ENCODE data around the gene TMCC3. TPM values are rescaled to one million over a fixed set of nuclear protein-coding genes. Genes with fewer than 3 reads are reported as not detected.
"Not testable (repeated sequence)": the region's sequence is repeated elsewhere in the genome, so short reads cannot be mapped to it uniquely, and the experiment has no call there.

Gene TMCC3
- total and polyA plus RNA-seq, 7 donors, result 10.6 to 61.6 (median 21.2) TPM

DNA sequence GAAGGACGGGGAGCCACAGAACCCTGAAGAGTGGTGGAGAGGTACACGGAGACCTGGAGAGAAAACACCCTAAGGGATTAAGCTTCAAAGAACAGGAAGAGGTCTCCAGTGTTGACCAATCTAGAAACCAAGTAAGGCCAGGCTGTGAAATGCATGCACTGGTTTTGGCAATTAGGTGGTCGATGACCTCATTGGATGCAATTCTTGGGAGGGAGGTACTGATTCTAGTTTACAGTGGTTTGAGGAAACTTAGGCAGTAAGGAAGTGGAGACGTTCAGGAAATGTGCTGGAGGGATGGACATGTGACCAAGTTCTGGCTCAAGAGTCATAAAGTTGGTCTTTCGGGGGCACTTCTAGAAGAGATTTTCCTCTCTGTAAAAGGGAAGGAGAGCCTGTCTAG lies 99.4 kb downstream of the TMCC3 start:
- Histone ChIP-seq H3K9me3 (no peaks in the 10 kb centered on the region), H3K4me1 (no peaks in the 10 kb centered on the region), H3K4me3 (no peak overlapping the region), H3K27me3 (ENCODE audit: insufficient read depth in 3 of 3, low read length in 2 of 3) (no peaks in the 10 kb centered on the region), H3K27ac (no peak overlapping the region), H3K36me3 (ENCODE audit: insufficient read depth in 1 of 2, low read depth in 1 of 2) (no peaks in the 10 kb centered on the region)
- ATAC-seq (no peak), DNase-seq (no peak)
- WGBS, 3 donors, result 82 to 94% (median 94%) methylated on average over 5 of the region's 5 CpGs
- TF ChIP-seq, protein P1, sequence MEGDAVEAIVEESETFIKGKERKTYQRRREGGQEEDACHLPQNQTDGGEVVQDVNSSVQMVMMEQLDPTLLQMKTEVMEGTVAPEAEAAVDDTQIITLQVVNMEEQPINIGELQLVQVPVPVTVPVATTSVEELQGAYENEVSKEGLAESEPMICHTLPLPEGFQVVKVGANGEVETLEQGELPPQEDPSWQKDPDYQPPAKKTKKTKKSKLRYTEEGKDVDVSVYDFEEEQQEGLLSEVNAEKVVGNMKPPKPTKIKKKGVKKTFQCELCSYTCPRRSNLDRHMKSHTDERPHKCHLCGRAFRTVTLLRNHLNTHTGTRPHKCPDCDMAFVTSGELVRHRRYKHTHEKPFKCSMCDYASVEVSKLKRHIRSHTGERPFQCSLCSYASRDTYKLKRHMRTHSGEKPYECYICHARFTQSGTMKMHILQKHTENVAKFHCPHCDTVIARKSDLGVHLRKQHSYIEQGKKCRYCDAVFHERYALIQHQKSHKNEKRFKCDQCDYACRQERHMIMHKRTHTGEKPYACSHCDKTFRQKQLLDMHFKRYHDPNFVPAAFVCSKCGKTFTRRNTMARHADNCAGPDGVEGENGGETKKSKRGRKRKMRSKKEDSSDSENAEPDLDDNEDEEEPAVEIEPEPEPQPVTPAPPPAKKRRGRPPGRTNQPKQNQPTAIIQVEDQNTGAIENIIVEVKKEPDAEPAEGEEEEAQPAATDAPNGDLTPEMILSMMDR (IDR thresholded peaks at IDR 0.05), result no peak
- intact Hi-C loops (cut with DNase I), result no loop called here

DNA sequence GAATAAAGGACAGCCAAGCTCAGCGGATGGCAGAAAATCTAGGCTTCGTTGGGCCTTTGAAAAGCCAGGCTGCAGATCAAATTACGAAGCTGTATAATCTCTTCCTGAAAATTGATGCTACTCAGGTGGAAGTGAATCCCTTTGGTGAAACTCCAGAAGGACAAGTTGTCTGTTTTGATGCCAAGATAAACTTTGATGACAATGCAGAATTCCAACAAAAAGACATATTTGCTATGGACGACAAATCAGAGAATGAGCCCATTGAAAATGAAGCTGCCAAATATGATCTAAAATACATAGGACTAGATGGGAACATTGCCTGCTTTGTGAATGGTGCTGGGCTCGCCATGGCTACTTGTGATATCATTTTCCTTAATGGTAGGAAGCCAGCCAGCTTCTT lies 101.5 kb downstream of the TMCC3 start:
- H3K27me3 ChIP-seq (ENCODE audit: insufficient read depth in 3 of 3, low read length in 2 of 3); ATAC-seq; H3K4me3 ChIP-seq; H3K27ac ChIP-seq; DNase-seq; H3K36me3 ChIP-seq (ENCODE audit: insufficient read depth in 1 of 2, low read depth in 1 of 2); H3K9me3 ChIP-seq; H3K4me1 ChIP-seq: not testable (repeated sequence)
- 43 to 71% (median 52%) methylated on average over 5 of the region's 5 CpGs for WGBS, 3 donors
- intact Hi-C loops (cut with DNase I), result loop anchor here (5.0 to 10.0 kb wide), 2 partner anchors 213 to 786 kb away; no protein-coding TSS in a partner anchor

DNA sequence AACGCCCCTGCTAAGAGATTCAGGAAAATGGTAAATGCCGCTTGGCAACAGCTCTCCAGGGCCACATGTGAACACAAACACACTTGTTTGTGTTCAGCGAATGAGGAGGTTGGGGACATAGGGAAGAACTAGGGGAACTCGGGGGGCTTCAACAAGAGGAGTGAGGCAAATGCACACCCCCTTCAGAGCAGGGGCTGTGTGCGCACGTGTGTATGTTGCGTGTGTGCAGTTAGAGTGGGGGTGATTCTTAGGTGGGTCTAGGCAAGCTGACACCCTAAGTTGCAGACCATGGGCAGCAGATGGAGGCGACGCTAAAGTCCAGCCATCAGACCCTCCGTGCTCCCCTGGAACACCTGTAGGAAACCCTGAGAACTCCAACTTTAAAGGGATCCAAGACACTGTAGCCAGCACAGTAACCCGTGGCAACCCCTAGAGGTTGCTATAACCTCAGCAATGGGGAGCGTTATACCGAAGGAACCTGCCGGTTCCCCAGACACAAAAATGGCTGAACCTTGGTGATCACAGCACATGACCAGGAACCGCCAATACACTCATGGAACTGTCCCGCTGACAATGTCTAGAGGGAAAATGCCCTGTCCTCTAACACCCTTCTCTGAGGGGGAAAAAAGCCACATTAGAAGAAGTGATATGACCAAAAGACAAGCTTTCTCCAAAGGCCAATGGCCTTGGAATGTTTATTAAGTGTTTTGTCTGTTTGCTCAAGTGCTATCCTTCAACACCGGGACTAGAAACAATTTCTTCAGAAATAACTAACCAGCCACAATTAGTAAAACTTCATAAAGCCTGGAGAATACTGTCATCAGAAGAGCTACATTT lies 104.2 kb downstream of the TMCC3 start:
- no peaks in the 10 kb centered on the region for H3K27me3 ChIP-seq (ENCODE audit: insufficient read depth in 3 of 3, low read length in 2 of 3)
- DNase-seq (no peak), ATAC-seq (peak; percentile 92 to 96 (median 94))
- H3K4me3 ChIP-seq, result no peak overlapping the region
- no peaks in the 10 kb centered on the region for H3K4me1 ChIP-seq
- no peak overlapping the region for H3K27ac ChIP-seq
- intact Hi-C loops (cut with DNase I), result loop anchor here (2.0 to 10.0 kb wide), 3 partner anchors 216 to 789 kb away; no protein-coding TSS in a partner anchor
- H3K36me3 ChIP-seq (ENCODE audit: insufficient read depth in 1 of 2, low read depth in 1 of 2), result no peaks in the 10 kb centered on the region
- WGBS, 3 donors, result 55 to 56% (median 55%) methylated on average over 17 of the region's 17 CpGs
- H3K9me3 ChIP-seq, result no peaks in the 10 kb centered on the region
- TF ChIP-seq, protein P1 (IDR thresholded peaks at IDR 0.05), result peak; percentile 84

DNA sequence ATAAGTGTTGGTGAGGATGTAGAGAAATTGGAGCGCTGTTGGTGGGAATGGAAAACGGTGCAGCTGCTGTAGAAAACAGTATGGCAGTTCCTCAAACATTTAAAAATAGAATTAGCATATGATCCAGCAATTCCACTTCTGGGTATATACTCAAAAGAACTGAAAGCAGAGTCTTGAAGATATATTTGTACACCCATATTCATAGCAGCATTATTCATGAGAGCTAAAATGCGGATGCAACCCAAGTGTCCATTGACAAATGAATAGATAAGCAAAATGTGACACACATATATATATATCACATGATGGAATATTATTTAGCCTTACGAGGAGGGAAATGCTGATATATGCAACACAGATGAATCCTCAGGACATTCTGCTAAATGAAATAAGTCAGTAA lies 106.0 kb downstream of the TMCC3 start:
- DNase-seq (no peak), ATAC-seq (no peak)
- 84 to 89% (median 84%) methylated on average over 4 of the region's 4 CpGs for WGBS, 3 donors
- Histone ChIP-seq H3K4me3 (no peak overlapping the region), H3K36me3 (ENCODE audit: insufficient read depth in 1 of 2, low read depth in 1 of 2) (no peaks in the 10 kb centered on the region), H3K4me1 (no peaks in the 10 kb centered on the region), H3K27ac (no peak overlapping the region), H3K9me3 (no peaks in the 10 kb centered on the region), H3K27me3 (ENCODE audit: insufficient read depth in 3 of 3, low read length in 2 of 3) (no peaks in the 10 kb centered on the region)
- intact Hi-C loops (cut with DNase I), result loop anchor here (10.0 kb wide), 1 partner anchor 790 kb away; no protein-coding TSS in a partner anchor
- TF ChIP-seq, protein P1 (IDR thresholded peaks at IDR 0.05), result no peak

DNA sequence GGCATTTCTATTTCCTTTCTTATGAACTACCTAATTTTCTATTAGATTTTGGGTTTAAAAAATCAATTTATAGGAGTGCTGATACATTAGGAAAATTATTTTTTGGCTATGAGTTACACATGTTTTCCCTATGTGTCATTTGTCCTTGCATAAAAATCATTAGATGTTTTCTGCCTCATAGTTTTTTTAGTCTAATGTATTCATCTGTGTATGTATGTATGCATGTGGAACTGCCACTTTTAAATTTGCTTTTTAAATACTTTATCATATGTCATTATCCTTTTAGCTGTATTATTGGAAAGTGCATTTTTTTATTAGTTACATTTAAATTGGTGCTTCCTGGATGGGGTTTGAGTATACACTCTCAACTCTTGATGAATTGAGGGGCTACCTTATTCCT lies 112.0 kb downstream of the TMCC3 start:
- H3K27ac ChIP-seq, result no peak overlapping the region
- H3K9me3 ChIP-seq, result no peaks in the 10 kb centered on the region
- H3K36me3 ChIP-seq (ENCODE audit: insufficient read depth in 1 of 2, low read depth in 1 of 2), result no peaks in the 10 kb centered on the region
- H3K4me3 ChIP-seq, result no peak overlapping the region
- no peaks in the 10 kb centered on the region for H3K27me3 ChIP-seq (ENCODE audit: insufficient read depth in 3 of 3, low read length in 2 of 3)
- TF ChIP-seq, protein P1 (IDR thresholded peaks at IDR 0.05), result no peak
- DNase-seq, result no peak
- no peaks in the 10 kb centered on the region for H3K4me1 ChIP-seq
- ATAC-seq, result no peak
- intact Hi-C loops (cut with DNase I), result no loop called here
